ENCODE measurements around the gene LCOR.

The LCOR gene

GRCh38 chr10:96995851-96996250, 163.8 kb downstream of the LCOR start:
- no peak overlapping the region for H3K4me3 ChIP-seq (ENCODE audit: severe bottlenecking)
- no peak for ATAC-seq (ENCODE audit: low read depth)
- TF ChIP-seq, protein P1, sequence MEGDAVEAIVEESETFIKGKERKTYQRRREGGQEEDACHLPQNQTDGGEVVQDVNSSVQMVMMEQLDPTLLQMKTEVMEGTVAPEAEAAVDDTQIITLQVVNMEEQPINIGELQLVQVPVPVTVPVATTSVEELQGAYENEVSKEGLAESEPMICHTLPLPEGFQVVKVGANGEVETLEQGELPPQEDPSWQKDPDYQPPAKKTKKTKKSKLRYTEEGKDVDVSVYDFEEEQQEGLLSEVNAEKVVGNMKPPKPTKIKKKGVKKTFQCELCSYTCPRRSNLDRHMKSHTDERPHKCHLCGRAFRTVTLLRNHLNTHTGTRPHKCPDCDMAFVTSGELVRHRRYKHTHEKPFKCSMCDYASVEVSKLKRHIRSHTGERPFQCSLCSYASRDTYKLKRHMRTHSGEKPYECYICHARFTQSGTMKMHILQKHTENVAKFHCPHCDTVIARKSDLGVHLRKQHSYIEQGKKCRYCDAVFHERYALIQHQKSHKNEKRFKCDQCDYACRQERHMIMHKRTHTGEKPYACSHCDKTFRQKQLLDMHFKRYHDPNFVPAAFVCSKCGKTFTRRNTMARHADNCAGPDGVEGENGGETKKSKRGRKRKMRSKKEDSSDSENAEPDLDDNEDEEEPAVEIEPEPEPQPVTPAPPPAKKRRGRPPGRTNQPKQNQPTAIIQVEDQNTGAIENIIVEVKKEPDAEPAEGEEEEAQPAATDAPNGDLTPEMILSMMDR (IDR thresholded peaks at IDR 0.05; ENCODE audit: poor library complexity, severe bottlenecking), result no peak
- no peaks in the 10 kb centered on the region for H3K27me3 ChIP-seq (ENCODE audit: insufficient read depth, poor library complexity, severe bottlenecking)
- peaks cover 6% of the 10 kb centered on the region for H3K4me1 ChIP-seq (ENCODE audit: insufficient read depth, poor library complexity, severe bottlenecking)
- no peaks in the 10 kb centered on the region for H3K9me3 ChIP-seq (ENCODE audit: severe bottlenecking)
- no peaks in the 10 kb centered on the region for H3K36me3 ChIP-seq (ENCODE audit: low read depth)
- no peak overlapping the region for H3K27ac ChIP-seq (ENCODE audit: poor library complexity, severe bottlenecking)
- DNase-seq (ENCODE audit: low spot score), result no peak

DNA sequence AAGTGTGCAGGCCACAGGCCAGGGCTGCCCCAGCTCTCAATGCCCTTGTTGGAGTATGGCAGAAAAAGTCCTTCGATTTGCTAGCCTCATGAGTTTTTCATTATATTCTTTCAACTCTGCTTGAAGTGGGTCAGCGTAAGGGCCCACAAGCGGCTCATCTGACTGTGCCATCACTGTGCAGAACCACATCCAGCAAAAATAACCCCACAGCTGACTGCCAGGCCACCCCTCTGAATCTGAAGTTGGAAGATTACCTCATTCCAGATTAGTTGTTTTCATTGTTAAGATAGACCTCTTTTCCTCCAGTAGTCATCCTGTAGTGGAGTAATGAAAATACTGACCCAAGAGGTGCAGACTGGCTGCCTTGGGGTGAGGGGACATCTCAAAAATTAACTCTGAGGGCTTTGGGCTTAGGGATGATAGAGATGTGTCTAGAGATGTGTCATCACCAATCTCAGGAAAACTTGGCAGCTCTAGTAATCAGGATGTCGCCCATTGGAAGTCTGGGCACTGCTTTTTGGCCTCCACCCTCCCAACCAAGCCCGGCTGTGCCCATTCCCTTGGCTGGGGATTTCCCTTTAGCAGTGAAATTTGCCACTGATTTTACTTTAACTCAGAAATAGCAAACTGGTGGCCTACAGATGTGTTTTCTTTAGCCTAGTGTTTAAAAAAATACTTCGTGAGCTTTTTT, 164.3 kb downstream of the LCOR start:
- no peak for ATAC-seq (ENCODE audit: low read depth)
- H3K36me3 ChIP-seq (ENCODE audit: low read depth), result no peaks in the 10 kb centered on the region
- H3K27ac ChIP-seq (ENCODE audit: poor library complexity, severe bottlenecking), result no peak overlapping the region

GRCh38 chr10:96998329-96998888, 166.3 kb downstream of the LCOR start:
- Histone ChIP-seq H3K27ac (ENCODE audit: poor library complexity, severe bottlenecking) (no peak overlapping the region), H3K27me3 (ENCODE audit: insufficient read depth, poor library complexity, severe bottlenecking) (no peaks in the 10 kb centered on the region), H3K4me3 (ENCODE audit: severe bottlenecking) (no peak overlapping the region), H3K36me3 (ENCODE audit: low read depth) (no peaks in the 10 kb centered on the region), H3K4me1 (ENCODE audit: insufficient read depth, poor library complexity, severe bottlenecking) (peaks cover 6% of the 10 kb centered on the region), H3K9me3 (ENCODE audit: severe bottlenecking) (no peaks in the 10 kb centered on the region)
- ATAC-seq (ENCODE audit: low read depth) (peak; percentile 31; the same call in 2 of the 3 replicates), DNase-seq (ENCODE audit: low spot score) (no peak)
- TF ChIP-seq, protein P1 (IDR thresholded peaks at IDR 0.05; ENCODE audit: poor library complexity, severe bottlenecking), result no peak

More for the DNA sequence above, 164.3 kb downstream of the LCOR start:
- DNase-seq (ENCODE audit: low spot score), result no peak
- Histone ChIP-seq H3K4me3 (ENCODE audit: severe bottlenecking) (no peak overlapping the region), H3K9me3 (ENCODE audit: severe bottlenecking) (no peaks in the 10 kb centered on the region), H3K4me1 (ENCODE audit: insufficient read depth, poor library complexity, severe bottlenecking) (peaks cover 6% of the 10 kb centered on the region), H3K27me3 (ENCODE audit: insufficient read depth, poor library complexity, severe bottlenecking) (no peaks in the 10 kb centered on the region)
- TF ChIP-seq, protein P1 (IDR thresholded peaks at IDR 0.05; ENCODE audit: poor library complexity, severe bottlenecking), result no peak

DNA sequence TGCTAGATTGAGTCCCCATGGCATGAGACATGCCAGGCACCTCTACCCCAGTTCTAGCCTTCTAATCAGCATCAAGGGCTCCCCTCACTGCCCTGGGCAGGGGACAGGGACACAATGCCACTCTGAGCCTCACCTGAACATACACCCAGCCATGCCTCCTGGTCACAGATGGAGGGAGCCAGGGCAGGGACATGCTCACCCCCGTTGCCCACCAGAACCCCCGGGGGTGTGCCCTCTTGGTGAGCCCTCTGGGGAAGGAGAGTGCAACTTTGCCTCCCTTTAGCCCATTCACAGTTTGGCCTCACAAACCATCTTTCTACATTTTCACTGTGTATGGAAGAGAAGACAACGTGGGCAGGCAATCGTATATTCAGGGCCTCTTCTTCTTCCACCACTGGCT, 167.2 kb downstream of the LCOR start:
- peaks cover 6% of the 10 kb centered on the region for H3K4me1 ChIP-seq (ENCODE audit: insufficient read depth, poor library complexity, severe bottlenecking)
- DNase-seq (ENCODE audit: low spot score) (no peak), ATAC-seq (ENCODE audit: low read depth) (no peak)
- H3K27me3 ChIP-seq (ENCODE audit: insufficient read depth, poor library complexity, severe bottlenecking), result no peaks in the 10 kb centered on the region
- H3K27ac ChIP-seq (ENCODE audit: poor library complexity, severe bottlenecking), result no peak overlapping the region
- H3K4me3 ChIP-seq (ENCODE audit: severe bottlenecking), result no peak overlapping the region
- H3K36me3 ChIP-seq (ENCODE audit: low read depth), result no peaks in the 10 kb centered on the region
- TF ChIP-seq, protein P1 (IDR thresholded peaks at IDR 0.05; ENCODE audit: poor library complexity, severe bottlenecking), result no peak
- no peaks in the 10 kb centered on the region for H3K9me3 ChIP-seq (ENCODE audit: severe bottlenecking)

GRCh38 chr10:96999987-97000386, 167.9 kb downstream of the LCOR start:
- DNase-seq (ENCODE audit: low spot score), result no peak
- Histone ChIP-seq H3K4me3 (ENCODE audit: severe bottlenecking) (no peak overlapping the region), H3K4me1 (ENCODE audit: insufficient read depth, poor library complexity, severe bottlenecking) (peaks cover 6% of the 10 kb centered on the region), H3K27ac (ENCODE audit: poor library complexity, severe bottlenecking) (no peak overlapping the region), H3K27me3 (ENCODE audit: insufficient read depth, poor library complexity, severe bottlenecking) (no peaks in the 10 kb centered on the region), H3K9me3 (ENCODE audit: severe bottlenecking) (no peaks in the 10 kb centered on the region), H3K36me3 (ENCODE audit: low read depth) (no peaks in the 10 kb centered on the region)
- ATAC-seq (ENCODE audit: low read depth), result no peak
- TF ChIP-seq, protein P1 (IDR thresholded peaks at IDR 0.05; ENCODE audit: poor library complexity, severe bottlenecking), result no peak

All from RWPE2 (cell line).